GM19025 (cell line): ENCODE results near the gene MACROD1.
"Not testable (repeated sequence)": the region's sequence is repeated elsewhere in the genome, so short reads cannot be mapped to it uniquely, and the experiment has no call there.

Source experiments
- ATAC-seq: cut with Tn5 transposase; IDR thresholded peaks from one replicate; pipeline ENCODE4 v1.9.1; 2021; ENCODE audit warnings: mild to moderate bottlenecking, low read depth, moderate library complexity; ENCODE audit not compliant: unreplicated experiment

Gene MACROD1

DNA sequence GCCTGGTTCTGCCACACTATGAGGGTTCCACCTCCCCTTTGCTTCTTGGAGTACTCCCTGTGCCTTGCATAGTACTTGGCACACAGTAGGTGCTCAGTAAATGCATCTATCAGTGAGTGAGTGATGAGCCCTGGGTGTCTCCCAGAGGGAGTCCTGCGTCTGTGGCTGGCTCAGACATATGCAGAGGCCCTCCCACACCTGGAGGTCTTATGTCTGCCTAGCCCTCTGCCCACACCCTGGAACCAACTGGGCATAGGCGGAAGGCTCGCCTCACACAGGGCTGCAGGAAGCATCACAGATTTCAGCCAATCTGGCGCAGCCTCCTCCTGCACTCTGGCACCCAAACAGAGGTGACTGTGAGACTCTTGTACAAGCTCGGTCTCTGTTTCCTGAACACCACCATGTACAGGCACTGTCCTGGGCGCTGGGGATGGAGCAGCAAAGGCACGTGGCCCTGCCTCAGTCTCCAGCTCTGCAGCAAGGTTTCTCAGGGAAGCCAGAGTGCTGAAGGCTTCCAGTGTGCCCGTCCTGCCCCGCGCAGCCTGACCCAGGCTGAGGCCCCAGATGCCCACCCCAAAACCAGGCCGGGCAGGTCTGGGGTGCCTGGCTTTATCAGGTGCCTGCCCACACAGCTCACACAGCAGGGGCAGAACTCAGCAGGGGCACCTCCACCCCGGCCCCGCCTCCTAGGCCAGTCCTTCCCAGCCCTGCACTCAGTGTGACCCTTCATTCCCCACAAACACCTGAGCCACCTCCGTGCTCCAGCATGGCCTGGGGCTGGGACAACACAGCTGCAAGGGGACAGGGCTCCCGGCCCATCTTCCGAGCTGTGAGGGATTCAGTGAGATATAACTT lies 103.5 kb downstream of the MACROD1 start:
- no peak for ATAC-seq

DNA sequence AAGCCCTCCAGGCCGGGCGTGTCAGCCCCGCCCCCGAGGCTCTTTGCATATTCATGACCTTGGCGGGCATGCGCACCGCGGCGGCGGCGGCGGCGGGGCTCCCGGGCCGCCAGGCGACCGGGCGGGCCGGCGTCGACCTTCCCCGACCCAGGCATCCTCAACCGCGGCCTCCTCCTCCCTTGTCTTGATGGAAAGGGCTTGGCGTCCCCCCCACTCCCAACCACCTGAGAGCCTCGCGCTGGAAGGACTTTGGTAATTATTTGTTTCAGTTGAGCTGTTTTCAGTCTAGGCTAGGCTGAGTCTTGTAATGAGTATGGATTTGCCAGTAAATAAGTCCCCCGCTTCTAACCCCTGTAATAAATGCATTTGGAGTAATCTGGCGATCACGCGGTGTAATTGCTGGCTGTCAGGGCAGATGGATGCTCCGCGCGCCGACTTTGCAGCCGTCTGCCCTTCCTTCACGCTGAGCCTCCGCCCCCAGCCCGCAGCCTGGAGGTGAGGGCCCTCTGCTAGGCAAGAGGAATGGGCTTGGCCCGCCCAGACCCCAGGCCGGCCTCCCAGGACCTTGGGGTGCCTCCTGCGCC lies 105.0 kb downstream of the MACROD1 start:
- ATAC-seq = no peak

DNA sequence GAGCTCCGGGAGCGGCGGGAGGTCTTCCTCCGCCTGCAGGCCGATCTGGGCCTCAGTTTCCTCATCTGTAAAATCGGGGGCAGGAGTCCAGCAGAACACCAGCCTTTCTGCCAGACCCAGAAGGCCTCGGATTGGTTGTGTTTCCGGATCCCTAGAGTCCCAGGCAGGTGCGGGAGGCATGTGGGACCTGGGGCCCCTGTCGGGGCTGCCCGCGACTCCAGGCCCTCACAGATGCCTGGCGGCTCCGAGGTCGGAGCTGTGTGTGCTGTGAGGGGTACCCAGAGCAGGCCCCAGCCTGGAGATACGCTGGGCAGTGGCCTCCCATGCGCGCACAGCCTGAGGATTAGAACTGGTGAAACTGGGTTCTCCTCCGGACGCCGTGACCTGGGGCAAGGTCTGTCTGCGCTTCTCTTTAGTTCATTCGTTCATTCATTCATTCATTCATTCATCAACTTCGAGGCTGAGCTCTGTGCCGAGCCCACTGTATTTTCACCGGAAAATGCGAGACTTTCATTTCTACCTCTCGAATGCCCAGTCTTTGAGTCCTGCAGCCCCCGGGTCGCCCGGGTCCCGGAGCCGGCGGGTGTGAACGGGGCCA lies 105.6 kb downstream of the MACROD1 start:
- ATAC-seq = no peak

DNA sequence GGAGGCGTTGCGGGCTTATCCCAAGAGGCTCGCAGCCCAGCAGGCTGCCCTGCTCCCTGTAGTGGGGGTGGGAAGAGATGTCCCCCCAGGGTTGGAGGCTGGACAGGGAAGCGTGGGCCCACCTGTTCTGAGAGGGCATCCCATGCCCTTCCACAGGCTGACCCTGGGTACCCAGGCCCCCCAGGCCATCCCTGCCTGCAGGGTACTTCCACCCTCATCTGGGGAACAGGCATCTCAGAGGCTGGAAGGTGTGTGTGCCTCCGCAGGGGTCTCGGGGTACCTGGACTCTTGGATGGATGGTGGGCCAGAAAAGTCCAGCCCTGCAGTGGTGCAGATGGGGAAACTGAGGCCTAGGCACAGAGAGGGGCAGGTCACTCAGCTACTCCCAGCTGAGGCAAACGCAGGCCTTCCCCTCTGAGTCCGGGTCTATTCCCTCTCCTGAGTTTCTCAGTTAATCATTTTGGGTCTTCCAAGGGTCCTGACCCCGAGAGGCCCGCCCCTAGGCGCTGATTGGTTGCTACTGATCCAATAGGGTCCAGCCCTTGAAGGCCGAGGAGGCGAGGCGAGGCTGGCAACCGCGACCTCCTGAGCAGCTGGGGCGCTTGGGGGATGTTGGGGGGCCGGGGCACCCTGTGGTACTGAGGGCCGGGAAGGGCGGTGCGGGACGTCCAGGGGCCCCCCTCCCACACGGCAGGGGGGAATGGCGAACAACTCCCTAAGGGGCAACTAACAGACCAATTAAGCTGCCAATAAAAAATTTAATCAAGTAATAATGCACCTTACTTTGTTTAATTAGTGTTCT lies 106.4 kb downstream of the MACROD1 start:
- ATAC-seq = no peak

DNA sequence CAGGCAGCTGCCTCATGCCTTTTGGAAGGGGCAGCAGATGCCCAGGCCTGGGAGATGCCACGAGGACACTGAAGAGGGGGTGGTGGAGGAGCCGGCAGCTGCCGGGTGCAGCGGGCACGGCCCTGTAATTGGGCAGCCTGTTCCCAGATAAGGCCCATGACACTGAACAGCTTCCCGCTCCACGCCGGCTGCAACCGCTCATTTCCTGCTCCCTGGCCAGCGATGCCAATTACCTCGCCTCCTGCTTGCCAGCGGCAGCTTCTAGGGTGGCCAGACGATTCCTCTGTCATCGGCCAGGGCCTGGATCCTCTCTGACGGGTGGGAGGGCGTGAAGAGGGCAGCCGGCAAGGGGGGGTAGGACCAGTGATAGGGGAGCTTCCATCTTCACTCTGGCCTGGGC lies 107.4 kb downstream of the MACROD1 start:
- no peak for ATAC-seq

DNA sequence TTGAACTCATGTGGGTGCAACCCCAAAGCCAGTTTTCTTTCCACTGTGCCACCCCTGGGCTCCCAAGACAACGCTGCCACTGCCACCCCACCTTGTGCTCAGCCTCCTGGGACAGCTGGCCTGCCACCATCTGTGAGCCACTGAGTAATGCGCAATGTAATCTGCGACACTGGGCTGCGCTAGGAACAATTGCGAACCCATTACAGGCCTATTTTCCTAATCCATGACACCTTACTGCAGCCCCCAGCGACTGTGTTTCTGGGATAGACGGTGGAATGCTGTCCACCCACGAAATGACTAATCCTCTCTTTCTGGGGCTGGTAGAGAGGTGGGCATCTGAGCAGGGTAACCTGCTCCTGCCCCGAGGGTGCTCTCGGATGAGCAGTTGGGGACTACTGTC lies 108.0 kb downstream of the MACROD1 start:
- no peak for ATAC-seq

DNA sequence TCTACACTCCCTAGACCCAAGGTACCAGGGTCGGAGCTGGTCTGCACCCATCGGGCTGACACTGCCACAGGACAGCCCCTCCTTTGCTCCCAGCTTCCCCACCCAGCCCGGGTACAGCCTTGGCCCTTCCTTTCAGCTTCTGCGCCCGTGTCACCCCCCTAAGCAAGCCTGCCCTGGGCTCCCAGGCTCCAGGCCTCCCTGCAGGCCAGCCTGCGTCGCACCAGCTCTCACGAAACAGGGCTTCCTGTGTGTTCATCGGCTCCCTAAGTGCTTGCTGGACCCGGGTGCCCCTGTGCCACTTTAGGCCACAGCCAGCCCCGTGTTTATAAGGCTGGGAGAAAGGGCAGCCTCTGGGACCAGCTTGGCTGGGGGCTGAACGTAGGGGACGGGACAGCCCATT lies 109.1 kb downstream of the MACROD1 start:
- ATAC-seq = no peak

DNA sequence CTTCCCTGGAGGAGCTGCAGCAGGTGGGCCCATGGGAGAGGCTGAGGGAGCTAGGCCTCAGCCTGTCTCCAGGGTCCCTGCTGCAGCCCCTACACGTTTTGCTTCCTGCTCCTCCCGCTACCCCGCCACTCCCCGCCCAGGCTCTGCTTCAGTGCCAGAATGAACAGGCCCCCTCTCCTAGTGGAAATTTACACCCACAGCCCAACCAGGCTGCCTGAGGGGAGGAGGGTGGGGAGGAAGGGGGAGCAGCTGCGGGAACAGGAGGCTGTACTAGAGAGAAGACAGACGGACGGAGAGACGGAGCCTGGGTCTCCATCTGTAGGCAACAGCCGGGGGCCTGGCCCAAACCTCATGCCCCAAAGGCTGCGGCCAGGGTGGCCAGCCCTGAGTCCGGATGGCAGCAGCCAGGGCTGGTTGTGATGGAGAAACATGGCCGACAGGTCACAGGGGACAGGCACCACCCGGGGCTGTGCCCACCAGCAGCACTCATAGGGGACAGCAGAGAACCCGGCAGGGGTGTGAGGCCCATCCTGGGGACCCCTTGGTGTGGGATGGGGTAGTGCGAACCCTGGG lies 109.6 kb downstream of the MACROD1 start:
- no peak for ATAC-seq

DNA sequence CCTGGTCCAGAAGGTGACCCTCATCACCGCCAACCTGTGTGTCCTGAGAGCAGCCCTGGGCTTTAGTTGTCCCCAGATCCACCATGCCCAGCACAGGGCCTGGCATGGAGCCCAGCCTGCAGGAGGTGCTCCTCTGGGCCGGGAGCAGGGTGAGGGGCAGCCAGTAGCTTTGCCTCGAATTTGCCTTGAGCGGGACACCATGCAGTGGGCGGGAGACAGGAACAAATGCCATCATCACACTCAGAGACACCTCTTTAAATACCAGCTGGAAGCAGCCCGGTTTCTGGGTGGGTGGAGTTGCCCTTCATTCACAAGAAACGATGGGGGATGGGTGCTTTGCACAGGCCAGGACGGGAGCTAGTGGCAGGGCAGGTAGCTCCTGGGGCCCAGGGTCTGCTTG lies 110.8 kb downstream of the MACROD1 start:
- no peak for ATAC-seq

DNA sequence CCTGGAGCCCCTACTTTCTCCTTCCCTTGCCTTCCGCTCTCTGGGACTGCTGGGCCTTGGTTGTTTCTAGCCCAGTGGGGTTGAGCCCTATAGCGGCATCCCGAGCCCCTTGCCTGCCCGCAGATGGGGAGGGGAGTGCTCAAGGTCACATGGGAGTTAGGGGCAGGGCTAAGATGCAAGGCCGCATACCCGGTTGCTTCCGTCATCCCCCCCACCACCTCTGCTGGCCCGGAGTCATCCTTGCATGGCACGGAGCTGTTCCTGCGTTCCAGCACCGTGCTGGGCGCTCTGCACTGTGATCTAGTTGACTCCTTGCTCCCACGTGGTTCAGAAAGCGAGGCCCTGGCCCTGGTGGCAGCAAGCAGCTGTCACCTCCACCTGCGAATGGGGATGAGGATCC lies 112.2 kb downstream of the MACROD1 start:
- ATAC-seq = no peak

DNA sequence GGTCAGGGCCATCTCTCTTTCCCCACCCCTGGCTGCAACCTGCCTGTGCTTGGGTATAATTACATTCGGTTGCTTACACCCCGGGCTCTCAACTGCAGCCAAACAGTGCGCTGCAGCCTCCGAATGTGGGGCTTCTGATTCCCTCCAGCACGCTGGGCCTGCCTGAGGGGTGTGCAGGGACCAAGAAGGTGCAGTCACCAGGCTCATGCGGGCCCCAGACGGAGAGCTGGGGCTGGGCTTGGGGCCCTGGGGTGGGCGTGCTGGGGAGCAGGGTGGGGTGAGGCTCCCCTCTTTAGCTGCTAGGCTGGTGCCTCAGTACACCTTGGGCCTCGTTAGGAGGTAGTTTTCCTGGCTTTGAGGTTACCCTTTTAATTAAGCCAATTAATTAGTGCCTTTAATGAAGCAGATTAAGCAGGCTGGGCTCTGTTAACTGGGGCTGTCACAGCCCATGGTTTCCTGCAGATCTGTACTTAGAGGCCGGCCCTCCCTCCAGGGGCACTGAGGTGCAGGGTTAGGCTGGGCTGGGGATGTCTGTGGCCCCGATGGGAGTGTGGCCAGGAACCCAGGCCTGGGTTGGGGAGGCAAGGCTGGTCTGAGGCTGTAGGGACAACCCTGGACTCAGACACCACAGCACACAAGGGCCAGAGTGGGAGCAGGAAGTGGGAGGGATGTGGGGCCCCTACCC lies 112.8 kb downstream of the MACROD1 start:
- ATAC-seq = no peak

DNA sequence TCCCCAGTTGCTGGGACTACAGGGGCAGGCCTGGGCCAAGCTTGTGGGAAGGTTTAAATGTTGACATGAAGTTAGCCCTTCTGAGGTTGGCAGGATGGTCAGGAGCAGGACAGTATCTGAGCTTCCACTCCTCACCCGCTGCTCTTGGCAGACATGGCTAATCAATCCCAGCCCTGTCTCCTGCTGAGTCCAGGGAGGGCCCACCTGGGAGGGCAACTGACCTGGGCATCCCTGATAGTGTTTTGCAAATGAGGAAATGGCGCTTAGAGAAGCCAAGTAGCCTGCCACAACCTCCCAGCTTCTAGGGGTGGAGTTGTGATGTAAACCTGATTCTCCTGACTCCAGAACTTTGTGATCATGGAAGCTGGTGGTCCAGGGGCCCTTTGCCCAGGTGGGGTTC lies 113.5 kb downstream of the MACROD1 start:
- ATAC-seq = no peak

DNA sequence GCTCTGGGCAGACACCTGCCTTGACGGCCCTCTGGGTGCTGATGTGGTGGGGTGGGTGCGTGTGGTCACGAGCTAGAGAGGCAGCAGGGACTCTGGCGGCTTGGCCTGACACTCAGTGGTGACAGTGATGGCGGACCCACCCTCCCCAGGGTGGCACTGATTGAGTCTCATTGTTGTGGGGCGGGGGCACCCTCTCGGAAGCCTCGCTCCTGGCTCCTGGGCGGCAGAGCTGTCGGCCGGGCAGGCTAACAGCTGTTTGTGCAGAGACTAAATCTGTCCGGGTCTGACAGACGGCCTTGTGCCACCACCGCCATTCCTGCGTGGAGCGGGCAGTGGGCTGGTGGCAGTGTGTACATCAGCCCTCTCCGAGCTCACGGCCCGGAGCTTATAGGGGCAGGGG lies 114.6 kb downstream of the MACROD1 start:
- ATAC-seq = no peak

DNA sequence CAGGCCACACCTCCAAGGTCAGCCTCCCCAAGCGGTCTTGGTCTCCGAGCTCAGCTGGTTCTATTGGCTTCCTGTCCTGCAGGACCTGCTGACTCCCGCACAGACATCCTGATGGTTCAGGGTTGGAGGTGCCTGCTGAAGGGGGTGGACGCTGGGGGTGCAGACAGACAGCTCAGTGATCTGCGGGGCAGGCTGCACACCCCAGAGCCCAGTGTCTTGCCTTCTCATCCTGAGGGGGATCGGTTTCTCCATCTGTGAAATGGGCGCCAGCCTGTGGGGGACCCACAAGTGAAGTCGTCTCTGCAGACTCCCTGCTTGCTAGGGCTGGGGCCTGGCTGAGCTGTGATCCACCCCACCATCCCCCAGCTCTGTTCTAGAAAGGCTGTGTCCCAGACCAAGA lies 116.4 kb downstream of the MACROD1 start:
- ATAC-seq = no peak

DNA sequence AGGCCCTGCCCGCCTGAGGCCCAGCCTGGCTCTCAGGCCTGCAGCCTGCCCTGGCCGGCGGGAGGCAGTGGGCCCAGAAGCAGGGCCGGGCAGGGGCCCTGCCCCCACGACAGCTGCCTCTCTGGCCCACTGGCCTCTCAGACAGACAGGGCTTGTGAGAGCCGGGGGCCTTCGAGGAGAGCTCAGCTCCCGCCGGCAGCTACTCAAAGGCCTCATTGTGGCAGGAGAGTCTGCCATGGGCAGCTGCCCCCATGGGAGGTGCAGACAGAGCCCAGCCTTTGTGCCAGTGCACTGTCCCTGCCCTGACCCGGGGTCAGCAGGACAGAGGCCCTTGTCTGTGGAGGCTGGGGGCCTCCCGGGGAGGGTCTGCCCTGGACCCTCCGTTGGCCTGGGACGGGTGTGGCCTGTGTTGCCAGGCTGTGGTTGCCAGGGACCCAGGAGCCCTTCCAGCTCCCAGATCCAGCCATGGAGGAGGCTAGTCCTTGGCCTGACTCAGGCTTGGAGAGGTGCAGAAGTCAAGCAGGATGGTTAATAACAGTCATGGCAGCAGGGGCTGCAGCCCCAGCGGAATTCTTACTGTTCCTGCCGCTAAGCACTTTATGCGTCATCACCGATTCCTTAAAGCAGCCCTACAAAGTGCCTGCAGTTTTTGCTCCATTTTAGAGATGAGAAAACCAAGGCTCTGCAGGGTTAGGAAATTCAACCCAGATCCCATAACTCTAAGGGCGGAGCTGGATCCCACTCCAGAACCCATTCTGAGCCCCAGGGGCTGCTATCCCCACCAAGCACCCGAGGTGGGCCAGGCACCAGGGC lies 117.7 kb downstream of the MACROD1 start:
- ATAC-seq = no peak

DNA sequence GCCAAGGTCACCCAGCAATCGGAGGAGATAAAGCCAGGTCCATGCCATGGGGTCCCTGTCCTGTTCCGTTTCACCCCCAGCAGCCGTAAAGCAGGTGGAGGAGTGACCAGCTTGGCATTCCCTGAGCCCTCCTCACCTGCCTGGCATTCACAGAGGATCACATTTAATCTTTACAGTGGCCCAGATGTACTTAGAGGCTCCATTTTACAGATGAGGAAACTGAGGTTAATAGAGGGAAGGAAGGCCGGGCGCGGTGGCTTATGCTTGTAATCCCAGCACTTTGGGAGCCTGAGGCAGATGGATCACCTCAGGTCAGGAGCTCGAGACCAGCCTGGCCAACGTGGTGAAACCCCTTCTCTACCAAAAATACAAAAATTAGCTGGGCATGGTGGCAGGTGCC lies 118.5 kb downstream of the MACROD1 start:
- not testable (repeated sequence) for ATAC-seq

DNA sequence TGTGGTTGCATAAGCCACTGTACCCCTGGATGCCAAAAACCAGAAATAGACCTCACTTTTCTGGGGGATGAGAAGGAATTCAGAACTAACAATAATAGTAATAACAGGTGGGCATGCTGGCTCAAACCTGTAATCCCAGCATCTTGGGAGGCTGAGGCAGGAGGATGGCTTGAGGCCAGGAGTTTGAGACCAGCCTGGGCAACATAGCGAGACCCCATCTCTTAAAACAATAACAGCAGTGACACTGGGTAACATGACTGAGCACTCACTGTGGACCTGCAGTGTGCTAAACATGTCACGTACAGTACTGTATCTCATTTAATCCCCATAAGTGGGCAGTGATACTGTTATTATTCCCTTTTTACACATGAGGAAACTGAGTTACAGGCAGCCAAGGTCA lies 120.2 kb downstream of the MACROD1 start:
- no peak for ATAC-seq

DNA sequence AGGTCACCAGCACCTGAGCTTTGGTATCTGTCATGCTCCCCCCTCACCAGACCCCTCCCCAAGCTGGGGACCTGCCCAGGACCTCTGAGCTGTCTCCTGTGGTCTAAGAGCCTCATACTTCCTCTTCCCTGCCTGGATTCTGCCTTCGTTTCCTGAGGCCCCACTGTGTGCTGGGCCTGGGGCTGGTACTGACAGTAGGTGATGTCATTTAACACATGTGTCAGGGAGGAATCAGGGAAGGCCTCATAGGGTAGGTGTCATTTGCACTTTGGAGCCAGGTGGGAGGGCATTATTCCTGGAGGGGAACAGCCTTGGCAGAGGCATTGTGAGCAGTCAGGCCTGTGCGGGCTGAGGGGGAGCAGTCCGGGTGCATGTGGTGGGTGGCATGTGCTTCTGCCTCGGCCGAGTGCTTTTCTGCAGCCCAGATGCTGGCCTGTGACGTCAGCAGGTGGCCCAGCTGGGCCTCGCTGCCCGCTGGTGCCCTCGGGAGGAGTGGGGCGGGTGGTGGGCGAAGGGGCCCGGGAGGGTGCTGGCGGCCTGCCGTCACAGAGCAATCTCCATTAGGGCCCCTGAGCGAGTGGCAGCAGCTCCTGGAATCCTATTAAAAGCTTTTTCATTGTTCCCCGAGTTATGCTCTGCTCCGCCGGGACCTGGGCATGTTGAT lies 121.1 kb downstream of the MACROD1 start:
- no peak for ATAC-seq

DNA sequence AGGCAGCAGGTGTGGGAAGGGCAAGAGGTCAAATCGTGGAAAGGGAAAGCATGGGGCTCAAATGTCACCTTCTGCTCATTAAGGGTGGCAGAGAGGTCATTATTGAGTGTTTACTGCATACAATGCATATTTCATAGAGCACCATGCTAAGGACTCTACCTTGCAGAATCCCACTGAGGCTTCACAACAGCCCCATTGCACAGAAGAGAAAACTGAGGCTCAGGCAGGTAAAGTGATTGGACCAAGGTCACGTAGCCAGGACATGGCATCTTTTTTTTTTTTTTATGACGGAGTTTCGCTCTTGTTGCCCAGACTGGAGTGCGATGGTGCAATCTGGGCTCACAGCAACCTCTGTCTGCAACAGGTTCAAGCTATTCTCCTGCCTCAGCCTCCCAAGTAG lies 122.4 kb downstream of the MACROD1 start:
- ATAC-seq = no peak
